Hepatocyte (in vitro differentiated cells): Measurements from ENCODE around the gene AAGAB.

ENCODE experiments used
- EZH2 ChIP-seq: fragments of 200-600 bp; sonication (generic); IDR thresholded peaks from 2 replicates; pipeline ENCODE4 v1.6.1; 2016; ENCODE audit warnings: antibody characterized with exemption, mild to moderate bottlenecking, borderline replicate concordance
- EZH2phosphoT487 ChIP-seq: fragments of 200-600 bp; sonication (generic); IDR thresholded peaks from one replicate; pipeline ENCODE4 v1.6.1; 2018; ENCODE audit warnings: antibody characterized with exemption, mild to moderate bottlenecking, low read depth, moderate library complexity; ENCODE audit not compliant: unreplicated experiment, severe bottlenecking
- TF ChIP-seq, protein P1 (sequence below): fragments of 200-600 bp; sonication (generic); IDR thresholded peaks from 2 replicates; pipeline ENCODE4 v1.5.1; 2016; ENCODE audit warnings: antibody characterized with exemption, mild to moderate bottlenecking; ENCODE audit not compliant: poor library complexity

DNA sequence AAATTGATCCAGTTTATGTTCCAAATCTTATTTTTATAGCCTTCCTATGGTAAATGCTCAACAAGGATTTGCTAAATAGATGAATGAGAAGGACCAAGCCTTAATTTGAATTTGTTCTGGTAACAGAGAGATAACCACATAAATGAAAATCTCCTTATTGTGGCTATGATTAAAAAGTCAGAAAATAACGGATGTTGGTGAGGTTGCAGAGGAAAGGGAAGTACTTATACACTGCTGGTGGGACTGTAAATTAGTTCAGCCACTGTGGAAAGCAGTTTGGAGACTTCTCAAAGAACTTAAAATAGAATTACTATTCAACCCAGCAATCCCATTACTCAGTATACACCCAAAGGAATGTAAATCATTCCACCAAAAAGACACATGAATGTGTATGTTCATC is 26.2 kb downstream of the AAGAB start:
- TF ChIP-seq, protein P1, sequence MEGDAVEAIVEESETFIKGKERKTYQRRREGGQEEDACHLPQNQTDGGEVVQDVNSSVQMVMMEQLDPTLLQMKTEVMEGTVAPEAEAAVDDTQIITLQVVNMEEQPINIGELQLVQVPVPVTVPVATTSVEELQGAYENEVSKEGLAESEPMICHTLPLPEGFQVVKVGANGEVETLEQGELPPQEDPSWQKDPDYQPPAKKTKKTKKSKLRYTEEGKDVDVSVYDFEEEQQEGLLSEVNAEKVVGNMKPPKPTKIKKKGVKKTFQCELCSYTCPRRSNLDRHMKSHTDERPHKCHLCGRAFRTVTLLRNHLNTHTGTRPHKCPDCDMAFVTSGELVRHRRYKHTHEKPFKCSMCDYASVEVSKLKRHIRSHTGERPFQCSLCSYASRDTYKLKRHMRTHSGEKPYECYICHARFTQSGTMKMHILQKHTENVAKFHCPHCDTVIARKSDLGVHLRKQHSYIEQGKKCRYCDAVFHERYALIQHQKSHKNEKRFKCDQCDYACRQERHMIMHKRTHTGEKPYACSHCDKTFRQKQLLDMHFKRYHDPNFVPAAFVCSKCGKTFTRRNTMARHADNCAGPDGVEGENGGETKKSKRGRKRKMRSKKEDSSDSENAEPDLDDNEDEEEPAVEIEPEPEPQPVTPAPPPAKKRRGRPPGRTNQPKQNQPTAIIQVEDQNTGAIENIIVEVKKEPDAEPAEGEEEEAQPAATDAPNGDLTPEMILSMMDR: no peak
- no peak for TF ChIP-seq EZH2
- TF ChIP-seq EZH2phosphoT487: no peak
